ENCODE results near the gene UNC80. TPM values are rescaled to one million over a fixed set of nuclear protein-coding genes. Genes with fewer than 3 reads are reported as not detected.

The UNC80 gene
- total RNA-seq, 4 donors from 2014 or later: not detected

- H3K4me3 ChIP-seq: no peak overlapping the region
- no peaks in the 10 kb centered on the region for H3K36me3 ChIP-seq
- H3K9me3 ChIP-seq: no peaks in the 10 kb centered on the region
- H3K4me1 ChIP-seq: peaks cover 0 to 6% (median 0%) of the 10 kb centered on the region in 4 donors
- no peaks in the 10 kb centered on the region for H3K27me3 ChIP-seq
- TF ChIP-seq POLR2A (IDR thresholded peaks at IDR 0.05) (no peak), CTCF (IDR thresholded peaks at IDR 0.05) (no peak)
- no peak overlapping the region for H3K27ac ChIP-seq
- DNase-seq: no peak
Measured at GRCh38 chr2:209766613-209767012, 5.0 kb upstream of the UNC80 start.

DNA sequence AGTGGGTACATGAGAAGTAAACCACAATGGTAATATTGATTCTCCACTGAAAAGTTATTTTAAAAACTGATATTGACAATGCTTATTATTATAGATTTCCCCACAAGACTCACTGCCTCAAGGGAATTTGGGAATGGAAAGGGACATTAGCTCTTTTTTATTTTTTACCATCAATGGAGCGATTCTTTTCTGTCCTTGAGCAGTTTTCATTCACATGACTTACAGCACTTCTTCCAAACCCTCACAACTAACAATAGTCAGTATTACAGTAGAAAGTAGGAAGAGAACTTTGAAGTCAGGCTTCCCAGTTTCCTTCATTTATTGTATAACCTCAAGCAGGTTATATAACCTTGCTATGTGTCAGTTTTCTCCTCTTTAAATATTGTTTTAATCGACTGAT, 4.3 kb upstream of the UNC80 start:
- Histone ChIP-seq H3K36me3 (no peaks in the 10 kb centered on the region), H3K27ac (no peak overlapping the region), H3K9me3 (no peaks in the 10 kb centered on the region), H3K4me1 (peaks cover 0 to 10% (median 0%) of the 10 kb centered on the region in 4 donors), H3K4me3 (no peak overlapping the region), H3K27me3 (no peaks in the 10 kb centered on the region)
- DNase-seq: no peak
- TF ChIP-seq POLR2A (IDR thresholded peaks at IDR 0.05): no peak
- no peak for TF ChIP-seq CTCF (IDR thresholded peaks at IDR 0.05)

DNA sequence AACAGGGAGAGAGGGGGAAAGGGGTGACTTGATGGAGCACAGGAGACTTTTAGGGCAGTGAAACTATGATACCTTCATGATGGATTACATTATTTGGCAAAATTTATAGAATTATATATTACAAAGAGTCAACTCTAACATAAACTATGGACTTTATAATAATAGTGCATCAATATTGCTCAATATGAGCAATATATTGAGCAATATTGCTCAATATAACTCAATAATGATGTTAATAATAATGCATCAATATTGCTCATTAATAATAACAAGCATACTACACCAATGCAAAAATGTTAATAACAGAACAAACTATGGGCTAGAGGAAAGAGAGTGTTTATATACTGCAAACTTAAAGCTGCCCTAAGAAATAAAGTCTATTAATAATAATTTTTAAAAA, 3.1 kb upstream of the UNC80 start:
- Histone ChIP-seq H3K4me1 (peaks cover 0 to 10% (median 0%) of the 10 kb centered on the region in 4 donors), H3K36me3 (no peaks in the 10 kb centered on the region), H3K9me3 (no peaks in the 10 kb centered on the region), H3K27me3 (no peaks in the 10 kb centered on the region), H3K4me3 (no peak overlapping the region), H3K27ac (no peak overlapping the region)
- DNase-seq: no peak
- TF ChIP-seq CTCF (IDR thresholded peaks at IDR 0.05) (no peak), POLR2A (IDR thresholded peaks at IDR 0.05) (no peak)

DNA sequence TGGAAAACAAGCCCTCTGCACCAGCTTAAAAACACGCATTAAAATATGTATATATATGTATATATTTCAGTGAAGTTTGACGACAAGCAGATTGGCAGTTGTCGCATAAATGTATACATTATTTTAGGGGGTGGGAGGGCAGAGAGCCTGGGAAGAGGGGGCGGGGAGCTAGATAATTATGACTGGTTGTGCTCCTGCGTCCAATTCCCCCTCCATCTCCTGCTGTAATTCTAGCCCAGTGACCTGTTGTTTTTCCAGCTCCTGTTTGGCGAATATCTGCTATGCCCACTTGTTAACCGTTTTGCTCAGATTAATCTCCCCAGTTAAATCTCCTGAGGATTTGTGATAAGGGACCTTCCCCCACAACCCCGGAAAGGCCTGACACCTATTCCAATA, 656 bp downstream of the UNC80 start:
- TF ChIP-seq CTCF (IDR thresholded peaks at IDR 0.05) (no peak), POLR2A (IDR thresholded peaks at IDR 0.05) (no peak)
- H3K9me3 ChIP-seq: no peaks in the 10 kb centered on the region
- no peak overlapping the region for H3K27ac ChIP-seq
- H3K4me3 ChIP-seq: no peak overlapping the region
- H3K4me1 ChIP-seq: peaks cover 0 to 10% (median 0%) of the 10 kb centered on the region in 4 donors
- no peaks in the 10 kb centered on the region for H3K36me3 ChIP-seq
- DNase-seq: no peak
- no peaks in the 10 kb centered on the region for H3K27me3 ChIP-seq

DNA sequence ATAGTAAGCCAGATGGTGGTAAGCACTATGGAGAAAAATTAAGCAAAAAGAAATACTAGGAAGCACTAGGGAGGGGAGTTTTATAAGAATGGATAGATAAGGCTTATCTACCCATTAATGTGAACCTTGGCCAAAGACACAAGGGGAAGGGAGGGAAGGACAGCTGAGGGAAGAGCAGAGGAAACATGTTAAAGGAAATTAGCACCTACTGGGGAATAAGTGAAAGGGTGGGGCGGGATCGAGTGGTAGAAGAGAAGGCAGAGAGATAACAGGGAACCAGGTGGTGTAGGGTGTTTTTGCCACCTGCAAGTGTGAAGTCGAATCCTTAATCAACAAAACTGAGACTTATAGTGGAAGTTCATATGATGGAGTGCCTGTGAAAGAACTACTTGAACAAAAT, 1.7 kb downstream of the UNC80 start:
- Histone ChIP-seq H3K36me3 (no peaks in the 10 kb centered on the region), H3K27me3 (no peaks in the 10 kb centered on the region), H3K4me1 (peaks cover 0 to 10% (median 0%) of the 10 kb centered on the region in 4 donors), H3K9me3 (no peaks in the 10 kb centered on the region), H3K4me3 (no peak overlapping the region), H3K27ac (no peak overlapping the region)
- DNase-seq: no peak
- TF ChIP-seq POLR2A (IDR thresholded peaks at IDR 0.05) (no peak), CTCF (IDR thresholded peaks at IDR 0.05) (no peak)

- H3K4me1 ChIP-seq: no peaks in the 10 kb centered on the region
- DNase-seq: no peak
- no peak overlapping the region for H3K27ac ChIP-seq
- H3K9me3 ChIP-seq: no peaks in the 10 kb centered on the region
- no peaks in the 10 kb centered on the region for H3K27me3 ChIP-seq
- no peaks in the 10 kb centered on the region for H3K36me3 ChIP-seq
- no peak for TF ChIP-seq CTCF (IDR thresholded peaks at IDR 0.05)
- TF ChIP-seq POLR2A (IDR thresholded peaks at IDR 0.05): no peak
- no peak overlapping the region for H3K4me3 ChIP-seq
Measured at GRCh38 chr2:209787416-209787815, 15.8 kb downstream of the UNC80 start.

All from Peyer's patch (tissue), 4 donors.